Measurements from ENCODE around the gene MORF4L2.

Gene MORF4L2, protein sequence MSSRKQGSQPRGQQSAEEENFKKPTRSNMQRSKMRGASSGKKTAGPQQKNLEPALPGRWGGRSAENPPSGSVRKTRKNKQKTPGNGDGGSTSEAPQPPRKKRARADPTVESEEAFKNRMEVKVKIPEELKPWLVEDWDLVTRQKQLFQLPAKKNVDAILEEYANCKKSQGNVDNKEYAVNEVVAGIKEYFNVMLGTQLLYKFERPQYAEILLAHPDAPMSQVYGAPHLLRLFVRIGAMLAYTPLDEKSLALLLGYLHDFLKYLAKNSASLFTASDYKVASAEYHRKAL

DNA sequence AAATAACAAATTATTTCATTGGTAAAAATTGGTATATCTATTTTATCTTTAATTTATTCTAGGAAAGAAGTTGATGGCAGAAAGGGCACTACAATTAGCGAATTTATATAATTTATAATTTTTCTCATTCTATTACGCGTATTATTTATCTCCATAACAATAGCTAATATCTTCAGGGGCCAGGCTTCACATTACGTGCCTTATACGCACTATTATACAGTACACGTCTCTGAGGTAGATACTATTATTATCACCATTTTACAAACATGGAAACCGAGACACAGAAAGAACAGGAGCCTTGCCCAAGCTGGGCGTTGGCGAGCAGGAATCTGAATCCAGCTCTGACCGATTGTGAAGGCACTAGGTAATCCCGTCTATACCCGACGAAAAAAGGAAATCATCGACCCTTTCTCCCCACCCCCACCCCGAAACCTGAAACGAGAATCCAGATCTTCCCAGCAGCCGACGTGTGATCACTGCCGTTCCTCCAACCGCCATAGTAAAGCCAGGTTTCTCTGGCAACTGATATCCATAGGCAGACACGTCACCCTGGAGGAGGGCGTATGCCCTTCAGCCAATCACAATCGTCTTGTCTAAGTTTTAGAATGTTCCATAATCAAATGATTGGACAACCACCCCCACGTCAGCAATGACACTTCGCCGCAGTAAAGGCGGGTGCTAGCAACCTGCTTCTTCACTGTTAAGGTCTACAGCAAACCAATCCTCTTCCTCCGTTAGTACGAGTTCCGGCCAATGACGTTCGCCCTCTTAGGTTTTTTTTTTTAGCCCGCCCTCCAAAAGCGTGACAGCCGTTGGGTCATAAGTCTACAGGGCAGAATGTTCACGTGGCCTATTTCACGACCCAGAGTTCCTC, at the start of gene MORF4L2:
MORF4L2 (minus strand) TSS at position 501 of the 874 bp plus-strand sequence. CDS start 9,672 bp downstream, outside the sequence.
- peak; percentile 62 for DNase-seq (ENCODE audit: low read depth in 2 of 2)

DNA sequence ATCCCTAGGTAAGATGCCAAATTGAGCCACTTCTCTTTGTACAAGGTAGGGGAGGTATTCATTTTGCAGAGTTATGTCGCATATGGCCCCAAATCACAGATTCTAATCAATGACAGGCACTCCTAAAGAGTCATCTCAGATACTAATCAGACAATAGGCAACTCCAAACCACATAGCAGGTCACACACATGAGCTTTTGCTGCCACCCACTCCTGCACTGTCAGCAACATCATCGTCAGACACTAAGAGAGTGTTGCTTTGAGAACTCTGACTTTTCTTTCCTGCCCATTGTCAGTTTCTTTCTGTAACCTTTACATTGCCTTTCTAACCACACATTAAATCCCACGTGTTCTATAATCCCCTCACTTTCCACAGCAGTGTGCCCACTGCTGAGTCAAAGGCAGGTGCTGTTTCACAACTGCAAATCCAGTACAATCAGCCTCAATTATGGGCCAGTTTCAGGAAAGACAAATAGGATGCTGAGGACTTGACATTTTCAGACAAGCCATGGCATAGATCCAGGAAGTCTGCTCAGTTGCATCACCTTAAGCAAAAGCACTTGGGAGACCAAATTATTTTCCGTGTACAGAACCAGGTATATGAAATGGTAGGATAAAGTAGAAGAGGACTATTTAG, 47.7 kb upstream of the MORF4L2 start:
- no peak for DNase-seq (ENCODE audit: low read depth in 2 of 2)

DNA sequence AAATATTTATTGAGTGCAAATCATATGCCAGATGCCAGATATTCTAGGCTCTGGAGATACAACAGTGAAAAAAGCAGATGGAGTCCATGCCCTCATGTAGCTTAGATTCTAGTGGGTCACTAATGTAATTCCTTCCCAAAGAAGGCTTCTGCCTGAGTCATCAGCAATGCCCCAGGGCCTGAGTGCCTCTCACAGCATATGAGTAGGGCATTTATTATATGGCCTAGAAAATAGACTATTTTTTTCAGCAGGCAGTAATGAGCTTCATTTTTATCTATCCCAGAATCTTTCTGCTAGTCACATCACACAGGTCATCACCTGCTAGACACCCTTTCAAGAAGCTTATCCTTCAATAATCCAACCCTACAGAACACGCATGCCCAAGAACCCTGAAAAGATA, 46.5 kb upstream of the MORF4L2 start:
- no peak for DNase-seq (ENCODE audit: low read depth in 2 of 2)

DNA sequence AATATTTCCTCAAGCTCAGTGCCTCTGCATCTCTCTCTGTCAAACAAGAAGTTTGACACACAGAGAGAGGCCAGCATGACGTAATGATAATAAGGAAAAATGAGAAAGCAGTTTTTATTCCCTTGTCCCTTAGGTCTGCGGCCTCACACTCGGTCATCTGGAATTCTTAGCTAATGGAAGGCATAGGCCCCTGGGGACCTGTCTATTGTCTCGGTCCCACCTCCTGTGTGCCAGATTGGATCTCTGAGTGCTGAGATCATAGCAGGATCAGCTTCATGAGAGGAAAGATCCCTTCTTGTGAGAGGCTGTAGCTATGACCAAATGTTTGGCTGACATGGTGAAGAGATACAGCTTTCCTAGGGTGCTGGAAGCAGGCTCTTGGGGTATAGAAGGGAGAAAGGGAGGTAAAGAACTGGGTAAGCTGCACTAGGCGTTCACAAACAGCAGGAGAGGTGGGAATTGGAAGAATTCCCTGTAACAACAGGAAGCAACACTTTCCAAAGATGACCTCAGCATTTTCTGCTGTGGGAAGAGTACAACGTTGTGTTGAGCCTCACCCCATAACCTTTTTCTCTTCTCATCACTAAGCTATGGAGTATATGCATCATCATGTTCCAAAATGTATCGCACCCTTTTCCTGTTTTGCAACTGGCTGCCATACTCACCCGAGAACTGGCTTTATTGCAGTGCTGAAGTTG, 44.4 kb upstream of the MORF4L2 start:
- no peak for DNase-seq (ENCODE audit: low read depth in 2 of 2)

DNA sequence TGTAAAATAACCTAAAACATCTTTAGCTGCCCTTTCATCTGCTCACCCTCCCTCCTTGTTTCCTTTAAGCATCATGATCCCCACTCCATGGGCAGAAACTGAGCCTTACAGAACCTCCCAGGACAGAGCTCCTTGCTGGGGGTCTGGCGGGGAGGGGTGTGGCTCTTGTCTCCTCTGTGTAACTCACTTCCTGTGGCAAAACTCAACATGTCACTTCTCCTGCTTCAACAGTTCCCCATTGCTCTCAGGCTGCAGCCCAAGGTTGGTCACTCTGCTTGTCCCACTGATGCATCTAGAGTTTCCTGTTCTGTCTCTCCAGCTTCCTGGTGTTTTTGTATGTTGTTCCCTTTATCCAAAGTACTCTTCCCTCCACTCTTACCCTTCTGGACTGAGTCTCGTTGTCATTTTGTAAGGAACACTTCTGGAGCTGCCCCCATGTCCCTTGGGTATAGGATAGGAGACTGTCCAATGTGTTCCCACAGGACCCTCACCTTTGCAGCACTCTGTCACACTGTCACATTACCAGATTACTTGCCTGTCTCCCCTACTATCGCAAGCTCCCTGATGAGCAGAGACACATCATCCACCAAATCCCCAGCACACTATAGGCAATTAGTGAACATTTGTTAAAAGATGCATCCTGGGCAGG, 43.8 kb upstream of the MORF4L2 start:
- DNase-seq (ENCODE audit: low read depth in 2 of 2): no peak

DNA sequence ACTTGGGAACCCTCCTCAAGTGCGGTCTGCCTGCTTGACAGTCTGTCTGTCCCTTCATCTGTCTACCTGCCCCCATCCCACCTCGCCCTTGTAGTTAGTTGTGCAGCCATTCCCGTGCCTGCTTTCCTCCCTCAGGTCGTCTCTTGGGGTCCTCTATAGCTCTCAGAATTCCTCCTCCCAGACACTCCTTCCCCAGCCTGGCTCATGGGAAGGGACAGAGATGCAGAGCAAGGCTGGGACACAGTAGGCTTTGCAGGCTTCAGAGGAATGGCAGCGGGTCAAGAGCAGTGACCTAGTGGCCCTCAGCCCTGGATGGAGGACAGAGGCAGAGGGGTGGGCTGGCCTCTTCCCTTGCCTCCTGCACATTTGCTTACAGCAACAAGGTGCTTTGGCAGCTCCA, 42.5 kb upstream of the MORF4L2 start:
- DNase-seq (ENCODE audit: low read depth in 2 of 2): no peak

DNA sequence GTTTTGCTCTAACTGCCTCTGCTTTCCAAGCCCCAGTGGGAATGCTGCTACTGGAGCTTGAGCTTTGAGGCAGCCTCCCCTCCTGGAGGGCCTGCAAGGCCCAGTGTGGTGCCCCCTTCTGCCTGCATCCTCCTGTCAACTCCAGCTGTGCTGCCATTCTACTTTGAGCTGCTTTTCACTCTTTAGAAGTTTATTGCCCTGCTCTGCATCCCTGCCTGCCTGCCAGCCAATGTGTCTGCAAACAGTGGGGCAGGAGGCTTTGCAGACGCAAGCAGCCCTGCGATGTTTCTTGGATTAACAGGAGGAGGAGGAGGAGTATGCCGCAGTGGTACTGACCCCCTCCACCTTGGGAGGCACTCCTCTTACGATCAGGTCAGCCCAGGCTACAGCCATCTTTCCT, 40.6 kb upstream of the MORF4L2 start:
- DNase-seq (ENCODE audit: low read depth in 2 of 2): no peak

DNA sequence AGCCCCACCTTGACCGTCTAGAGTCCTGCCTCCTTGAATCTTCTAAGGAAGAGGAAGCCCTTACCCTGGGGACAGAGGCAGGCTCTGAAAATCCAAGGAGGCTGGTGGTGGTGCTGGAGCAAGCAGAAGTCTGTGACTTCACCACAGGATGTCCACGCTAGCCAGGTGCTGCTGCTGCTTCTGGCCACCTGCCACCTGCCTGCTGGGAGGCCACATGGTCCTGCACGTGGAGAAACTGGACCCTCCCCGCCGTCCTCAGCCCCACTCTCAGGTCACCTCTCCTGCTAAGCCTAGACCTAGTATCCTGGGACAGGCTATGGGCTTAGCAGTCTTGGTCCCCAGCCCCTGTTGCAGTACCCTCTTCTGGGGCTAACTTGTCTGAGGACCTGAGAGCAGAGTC, 40.0 kb upstream of the MORF4L2 start:
- DNase-seq (ENCODE audit: low read depth in 2 of 2): no peak

DNA sequence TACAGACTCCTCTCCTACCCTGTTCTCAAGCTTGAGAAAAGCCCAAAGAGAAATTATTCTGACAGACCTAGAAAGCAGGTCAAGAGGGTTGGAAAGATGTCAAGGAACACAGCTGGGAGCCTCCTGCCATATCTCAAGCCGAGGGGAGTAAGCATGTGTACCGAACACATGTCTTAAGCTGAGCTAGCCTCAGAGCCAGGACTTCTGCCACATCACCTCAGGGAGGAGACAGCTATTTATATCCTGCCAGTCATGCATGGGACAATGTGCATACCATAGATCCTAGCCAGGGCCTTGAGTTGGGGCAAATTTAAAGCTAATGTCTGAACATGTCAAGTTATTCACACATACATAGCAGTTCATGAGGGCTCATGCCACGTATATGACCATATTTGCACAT, 36.0 kb upstream of the MORF4L2 start:
- DNase-seq (ENCODE audit: low read depth in 2 of 2): no peak

DNA sequence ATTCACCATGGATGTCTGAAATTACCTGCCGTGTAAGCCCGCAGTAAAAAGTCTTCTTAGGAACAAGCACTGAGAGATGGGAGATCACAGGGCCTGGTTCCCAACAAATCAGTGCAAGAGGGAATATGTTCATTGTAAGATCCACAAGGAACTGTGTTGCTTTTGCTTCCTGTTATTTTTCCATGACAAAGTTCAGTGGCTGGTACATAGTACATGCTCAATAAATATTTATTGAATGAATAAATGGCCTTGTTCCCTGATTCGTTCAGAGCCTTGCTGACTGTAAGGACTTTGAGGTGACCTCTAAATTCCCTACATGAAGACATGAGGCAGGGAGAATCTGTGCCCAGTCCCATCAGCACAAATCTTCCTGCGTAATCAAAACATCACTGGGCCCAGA, 31.6 kb upstream of the MORF4L2 start:
- DNase-seq (ENCODE audit: low read depth in 2 of 2): no peak

DNA sequence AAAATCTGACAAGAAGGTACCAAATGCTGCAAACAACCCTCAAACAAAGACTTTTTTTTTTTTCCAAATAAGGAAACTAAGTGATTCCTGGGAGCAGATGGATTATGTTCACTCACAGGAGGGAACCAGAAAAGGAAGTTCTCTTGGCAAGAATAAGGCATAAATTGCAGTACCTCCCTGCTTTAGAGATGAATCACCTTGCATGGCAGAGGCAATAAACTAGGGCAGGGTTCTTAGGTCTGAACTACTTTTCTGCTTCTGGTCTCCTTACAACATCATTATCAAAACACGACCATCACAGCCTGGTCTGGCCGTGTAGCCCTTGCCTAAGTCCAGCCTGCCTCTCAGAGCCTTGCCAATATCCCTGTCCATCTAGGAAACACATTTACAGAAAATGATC, 30.5 kb upstream of the MORF4L2 start:
- DNase-seq (ENCODE audit: low read depth in 2 of 2): no peak

DNA sequence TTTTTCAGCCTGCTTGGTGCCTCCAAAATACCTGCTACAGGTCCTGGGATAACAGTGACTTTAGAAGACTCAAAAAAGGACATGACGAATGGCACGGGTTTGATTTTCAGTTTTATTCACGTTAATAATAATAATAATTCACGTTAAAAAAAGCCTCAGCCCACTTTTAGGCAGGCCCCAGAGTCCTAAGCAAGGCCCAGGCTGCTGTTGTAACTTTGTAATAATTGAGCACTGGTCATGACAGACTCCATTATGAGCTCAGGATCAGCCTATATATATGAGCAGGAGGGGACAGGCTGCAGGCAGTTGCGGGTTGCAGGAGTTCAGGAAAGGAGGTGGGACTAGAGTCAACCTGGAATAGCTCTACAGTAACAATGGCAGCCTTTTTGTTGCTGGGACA, 24.1 kb upstream of the MORF4L2 start, which contains the start of gene TMEM31:
TMEM31 (plus strand) TSS at position 301 of the 400 bp plus-strand sequence. CDS start 1,350 bp downstream, outside the sequence.
- DNase-seq (ENCODE audit: low read depth in 2 of 2): no peak

DNA sequence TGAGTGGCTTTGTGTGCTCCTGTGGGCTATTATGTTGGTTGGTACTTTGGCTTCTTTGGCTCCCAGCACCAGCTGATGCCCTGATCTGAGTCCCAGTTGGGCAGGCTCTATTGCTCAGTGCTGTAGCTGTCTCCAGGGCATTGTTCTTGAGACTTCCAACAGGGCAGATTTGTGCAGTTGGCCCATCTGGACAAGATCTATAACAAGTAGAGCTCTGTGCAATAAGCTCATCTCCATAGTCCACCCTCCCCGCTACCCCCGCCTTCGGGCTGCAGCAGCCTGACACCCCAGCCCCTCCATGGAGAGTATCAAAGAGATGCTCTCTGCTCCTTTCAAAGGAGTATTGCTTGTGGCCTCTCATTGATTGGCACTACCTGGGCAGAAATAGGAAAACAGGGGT, 18.4 kb upstream of the MORF4L2 start:
- no peak for DNase-seq (ENCODE audit: low read depth in 2 of 2)

DNA sequence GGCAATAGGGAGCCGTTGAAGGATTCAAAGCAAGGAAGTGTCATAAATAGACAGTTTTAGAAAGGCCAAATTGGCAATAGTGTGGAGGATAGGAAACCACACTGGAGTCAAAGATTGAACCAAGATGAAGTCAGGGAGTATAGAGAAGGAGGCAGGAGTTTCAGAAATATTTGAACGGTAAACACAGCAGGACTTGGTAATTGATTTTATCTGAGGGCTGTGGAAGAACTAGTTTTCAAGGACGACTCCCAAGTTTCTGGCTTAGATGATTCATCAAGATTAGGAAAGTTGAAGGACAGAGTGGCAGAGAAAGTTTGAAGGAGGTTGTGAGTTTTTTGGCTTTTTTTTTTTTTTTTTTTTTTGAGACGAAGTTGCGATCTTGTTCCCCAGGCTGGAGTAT, 12.7 kb upstream of the MORF4L2 start:
- no peak for DNase-seq (ENCODE audit: low read depth in 2 of 2)

DNA sequence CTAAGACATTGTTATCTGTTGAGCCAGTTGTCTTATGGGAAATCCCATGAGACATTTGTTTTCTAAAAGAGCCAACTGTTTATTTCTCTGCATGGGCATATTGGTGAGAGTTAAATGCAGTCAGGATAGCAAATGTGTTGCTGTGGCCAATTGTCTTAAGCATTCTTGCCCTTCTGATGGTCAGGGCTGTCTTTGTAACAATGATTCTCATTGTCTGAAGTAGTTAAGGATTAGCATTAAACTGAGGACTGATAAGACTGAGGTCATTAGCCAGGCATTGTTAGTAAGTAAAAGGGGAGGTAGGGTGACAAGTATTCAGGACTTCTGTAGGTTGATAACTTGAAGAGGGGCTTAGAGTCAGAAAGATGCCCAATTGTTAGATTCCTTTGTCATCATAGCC, 11.2 kb upstream of the MORF4L2 start:
- DNase-seq (ENCODE audit: low read depth in 2 of 2): no peak

DNA sequence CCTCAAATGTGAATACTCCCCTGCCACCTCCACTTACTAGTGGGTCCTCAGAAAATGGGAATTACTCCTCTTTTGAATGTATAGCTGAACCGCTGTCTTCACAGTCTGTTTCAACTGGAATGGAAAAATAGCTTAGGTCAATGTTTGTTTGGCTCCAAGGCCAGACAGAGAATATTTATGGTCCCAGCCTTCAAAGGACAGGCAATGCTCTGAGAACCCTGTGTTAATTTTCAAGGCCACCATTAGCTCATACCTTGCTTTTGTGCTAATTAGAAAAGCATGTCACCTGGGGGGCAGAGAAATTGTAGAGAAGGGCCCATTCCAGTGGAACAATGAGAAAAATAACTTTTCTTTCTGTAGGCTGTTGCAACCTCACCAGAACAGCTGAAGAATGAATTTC, 4.6 kb upstream of the MORF4L2 start:
- no peak for DNase-seq (ENCODE audit: low read depth in 2 of 2)

DNA sequence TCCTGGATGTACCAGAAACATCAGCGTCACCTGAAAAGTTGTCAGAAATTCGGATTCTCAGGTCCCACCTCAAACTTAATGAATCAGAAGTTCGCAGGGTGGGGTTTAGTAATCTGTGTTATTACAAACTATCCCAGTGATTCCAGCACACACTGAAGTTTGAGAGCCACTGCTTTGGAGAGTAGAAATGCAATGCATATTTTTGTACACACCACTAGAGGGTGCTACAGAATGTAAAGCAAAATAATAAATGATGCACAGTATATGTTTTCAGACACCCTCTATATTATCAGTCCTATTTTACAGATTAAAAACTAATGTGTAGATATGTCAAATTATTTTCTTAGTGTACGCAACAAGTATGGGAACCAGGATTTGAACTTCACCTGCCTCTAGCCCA, 2.4 kb upstream of the MORF4L2 start:
- no peak for DNase-seq (ENCODE audit: low read depth in 2 of 2)

DNA sequence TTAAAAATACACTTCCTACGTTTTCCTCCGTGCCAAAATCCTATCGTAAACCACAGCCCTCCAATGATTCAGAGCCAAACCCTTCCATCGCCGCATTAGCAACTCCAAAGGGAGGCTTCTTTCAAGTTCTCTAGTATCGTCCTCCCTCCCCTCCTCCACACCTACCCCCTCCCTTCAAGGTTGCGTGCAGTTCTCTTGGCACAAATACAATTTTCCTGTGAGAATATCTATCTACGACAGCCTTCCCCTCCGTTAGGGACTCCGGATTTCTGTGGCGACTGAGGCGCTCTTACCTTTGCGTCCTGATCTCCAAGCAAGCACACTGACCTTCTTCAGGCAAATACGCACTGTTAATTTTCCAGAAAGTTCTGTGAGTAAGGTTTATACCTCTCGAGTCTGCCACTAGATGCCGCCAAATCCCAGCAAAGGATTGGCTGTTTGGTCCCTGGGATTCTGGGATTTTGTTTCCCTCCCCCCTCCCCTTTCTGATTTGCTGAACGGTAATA, 1.2 kb upstream of the MORF4L2 start:
- DNase-seq (ENCODE audit: low read depth in 2 of 2): no peak

DNA sequence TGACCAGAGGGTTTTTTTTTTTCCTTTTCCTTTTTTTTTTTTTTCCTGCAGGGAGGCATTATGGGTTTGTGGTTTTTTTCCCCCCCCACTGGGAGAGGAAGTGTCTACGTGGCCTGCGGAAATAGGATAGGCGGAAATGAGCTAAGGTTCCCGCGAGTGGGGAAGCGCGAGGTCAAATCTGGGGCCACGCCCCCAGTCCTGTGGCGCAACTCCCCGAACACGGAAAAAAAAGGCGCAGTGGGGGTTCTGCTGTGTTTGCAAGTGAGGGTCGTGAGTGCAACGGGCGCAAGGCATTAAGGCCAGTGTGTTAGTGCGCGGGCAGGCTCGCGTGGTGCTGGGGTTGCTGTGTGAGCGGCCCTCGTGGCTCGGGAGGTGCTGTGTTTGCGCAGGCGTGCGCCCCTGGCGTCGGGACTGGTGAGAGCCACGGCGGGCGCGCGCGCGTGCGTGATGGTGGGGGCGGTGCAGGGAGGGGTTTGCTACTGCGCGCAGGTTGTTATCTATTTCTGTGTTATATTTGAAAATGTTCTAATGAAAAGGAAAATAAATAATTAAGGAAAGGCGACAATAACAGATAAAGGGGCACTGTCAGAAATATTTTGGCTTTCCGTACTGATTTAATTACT, 685 bp upstream of the MORF4L2 start:
- peak; percentile 70 to 72 for DNase-seq (ENCODE audit: low read depth in 2 of 2)

DNA sequence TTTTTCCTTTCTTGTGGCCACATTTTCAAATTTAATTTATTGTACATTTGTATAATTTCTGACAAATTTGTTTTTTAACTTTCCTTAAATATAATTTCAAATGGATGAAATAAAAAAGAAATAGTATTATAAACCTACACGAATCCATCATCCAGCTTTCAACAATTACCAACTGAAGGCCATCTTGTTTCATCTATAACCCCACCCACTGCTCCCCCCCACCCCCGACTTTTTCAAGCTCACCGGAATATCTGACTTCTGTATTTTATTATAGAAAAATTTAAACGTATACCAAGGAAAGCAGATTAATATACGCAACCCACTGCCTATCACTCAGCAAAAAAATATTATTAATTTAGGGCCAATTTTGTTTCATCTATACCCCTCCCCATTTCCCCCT, 1.1 kb downstream of the MORF4L2 start:
- DNase-seq (ENCODE audit: low read depth in 2 of 2): no peak

DNA sequence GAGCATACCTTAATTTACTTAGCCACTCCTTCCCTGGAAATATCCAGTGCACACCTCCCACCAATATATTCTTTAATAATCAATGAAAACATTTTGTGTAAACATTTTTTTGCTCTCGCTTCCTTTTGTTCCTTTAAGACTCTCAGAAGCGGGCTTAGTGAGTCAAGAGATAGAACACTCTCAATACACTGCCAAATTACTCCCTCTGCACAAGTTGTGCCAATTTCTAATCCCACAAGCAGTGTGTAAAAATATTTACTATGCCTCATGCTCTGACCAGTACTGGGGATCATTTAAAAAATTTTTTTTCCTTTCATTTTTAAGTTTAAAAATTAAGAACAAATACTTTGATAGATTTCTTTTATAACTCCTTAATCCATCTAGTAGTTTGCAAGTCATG, 5.1 kb downstream of the MORF4L2 start:
- no peak for DNase-seq (ENCODE audit: low read depth in 2 of 2)
